ENCODE results near the gene ARMC9. TPM values are rescaled to one million over a fixed set of nuclear protein-coding genes. Genes with fewer than 3 reads are reported as not detected.

ARMC9 gene
- total RNA-seq, 1 experiment from 2014 or later: 16.4 TPM

GRCh38 chr2:231343006-231343710, 144.7 kb downstream of the ARMC9 start:
- Histone ChIP-seq H3K9me3 (ENCODE audit: control insufficient read depth in 1 of 2, insufficient read depth in 1 of 2, low read depth in 1 of 2, low read length in 2 of 2) (no peaks in the 10 kb centered on the region), H3K27me3 (ENCODE audit: insufficient read depth, low read length) (no peaks in the 10 kb centered on the region), H3K27ac (ENCODE audit: low read depth, low read length) (no peak overlapping the region), H3K9ac (ENCODE audit: low read length) (no peak overlapping the region), H3K36me3 (ENCODE audit: control insufficient read depth in 1 of 2, insufficient read depth in 2 of 2, low read length in 2 of 2) (no peaks in the 10 kb centered on the region), H4K20me1 (ENCODE audit: insufficient read depth) (no peaks in the 10 kb centered on the region), H3K4me1 (ENCODE audit: control insufficient read depth in 1 of 2, insufficient read depth in 2 of 2, low read length in 2 of 2) (no peaks in the 10 kb centered on the region), H3K79me2 (ENCODE audit: insufficient read depth, low read length) (no peaks in the 10 kb centered on the region), H2AFZ (ENCODE audit: low read depth, low read length, poor library complexity, severe bottlenecking) (no peak overlapping the region), H3K9me2 (ENCODE audit: insufficient read depth) (no peaks in the 10 kb centered on the region), H3K4me3 (replicated peaks in 1 of 2; ENCODE audit: low read depth in 1 of 2, low read length in 2 of 2) (no peak overlapping the region), H3K4me2 (ENCODE audit: low read length) (no peak overlapping the region)
- intact Hi-C loops (cut with micrococcal nuclease): no loop called here
- POLR2A ChIA-PET: no interaction called here
- RAD21 ChIA-PET (ENCODE audit: low non-redundant PET in 1 of 2, low total read pairs in 2 of 2, uncharacterized antibody in 2 of 2, unreplicated experiment in 2 of 2): no interaction called here
- no peak for DNase-seq (ENCODE audit: low read depth, low spot score)
- ATAC-seq: no peak
- BruUV-seq (replicated peaks): no TSS peak
- no peak for TF ChIP-seq ZNF274 (IDR thresholded peaks at IDR 0.05; ENCODE audit: low read depth, low read length)
- CTCF ChIA-PET: no interaction called here

GRCh38 chr2:231343988-231344387, 145.6 kb downstream of the ARMC9 start:
- Histone ChIP-seq H3K9me2 (ENCODE audit: insufficient read depth) (no peaks in the 10 kb centered on the region; the same call in 1 of the 2 replicates), H4K20me1 (ENCODE audit: insufficient read depth) (no peaks in the 10 kb centered on the region), H3K4me3 (replicated peaks in 1 of 2; ENCODE audit: low read depth in 1 of 2, low read length in 2 of 2) (no peak overlapping the region), H3K27me3 (ENCODE audit: insufficient read depth, low read length) (no peaks in the 10 kb centered on the region), H2AFZ (ENCODE audit: low read depth, low read length, poor library complexity, severe bottlenecking) (no peak overlapping the region), H3K4me2 (ENCODE audit: low read length) (no peak overlapping the region), H3K9me3 (ENCODE audit: control insufficient read depth in 1 of 2, insufficient read depth in 1 of 2, low read depth in 1 of 2, low read length in 2 of 2) (no peaks in the 10 kb centered on the region), H3K27ac (ENCODE audit: low read depth, low read length) (no peak overlapping the region), H3K79me2 (ENCODE audit: insufficient read depth, low read length) (no peaks in the 10 kb centered on the region), H3K9ac (ENCODE audit: low read length) (no peak overlapping the region), H3K36me3 (ENCODE audit: control insufficient read depth in 1 of 2, insufficient read depth in 2 of 2, low read length in 2 of 2) (no peaks in the 10 kb centered on the region), H3K4me1 (ENCODE audit: control insufficient read depth in 1 of 2, insufficient read depth in 2 of 2, low read length in 2 of 2) (no peaks in the 10 kb centered on the region)
- intact Hi-C loops (cut with micrococcal nuclease): no loop called here
- TF ChIP-seq POLR2A (IDR thresholded peaks at IDR 0.05; ENCODE audit: borderline replicate concordance, extremely low read depth, insufficient read depth, insufficient read length): no peak
- TF ChIP-seq ZBTB33 (IDR thresholded peaks at IDR 0.05; ENCODE audit: extremely low read depth, insufficient replicate concordance, low read length): no peak
- DNase-seq (ENCODE audit: low read depth, low spot score) (no peak), ATAC-seq (no peak)
- CTCF ChIA-PET: no interaction called here
- BruUV-seq (replicated peaks): no TSS peak
- RAD21 ChIA-PET (ENCODE audit: low non-redundant PET in 1 of 2, low total read pairs in 2 of 2, uncharacterized antibody in 2 of 2, unreplicated experiment in 2 of 2): no interaction called here
- POLR2A ChIA-PET: no interaction called here
